Heart left ventricle (tissue), 16 donors: ENCODE data around the gene SMIM5. TPM values are rescaled to one million over a fixed set of nuclear protein-coding genes. Genes with fewer than 3 reads are reported as not detected.

Experiments used
- ATAC-seq, 4 donors: fragments of 200-7000 bp; cut with Tn5 transposase; one replicate each; pipeline ENCODE4 v1.9.1; 2020 to 2022; ENCODE audit warnings: moderate library complexity in 4 of 4, mild to moderate bottlenecking in 3 of 4, moderate number of reproducible peaks in 1 of 4
- DNase-seq, 5 donors: peaks; one replicate each; pipeline ENCODE4 v3.0.0-alpha.2; 2020
- H3K27ac ChIP-seq, 12 donors: fragments of 200-600 bp; sonication (generic) in 4 of 12; one replicate each; pipeline versions ENCODE4 v1.5.0 to v1.8.0; 2016 to 2022; ENCODE audit warnings: mild to moderate bottlenecking in 2 of 12
- H3K27me3 ChIP-seq, 9 donors: fragments of 200-600 bp; sonication (generic) in 2 of 9; one replicate each; pipeline versions ENCODE4 v1.5.1 to v1.8.0; 2016 to 2022; ENCODE audit warnings: mild to moderate bottlenecking in 3 of 9
- H3K36me3 ChIP-seq, 9 donors: fragments of 200-600 bp; sonication (generic) in 2 of 9; one replicate each; pipeline versions ENCODE4 v1.5.0 to v1.8.0; 2018 to 2022; ENCODE audit warnings: mild to moderate bottlenecking in 2 of 9
- H3K4me1 ChIP-seq, 12 donors: fragments of 200-600 bp; sonication (generic) in 4 of 12; one replicate each; pipeline versions ENCODE4 v1.5.0 to v1.8.0; 2016 to 2022; ENCODE audit warnings: mild to moderate bottlenecking in 3 of 12
- H3K4me3 ChIP-seq, 12 donors: fragments of 200-600 bp; sonication (generic) in 4 of 12; one replicate each; pipeline versions ENCODE4 v1.5.0 to v1.8.0; 2017 to 2022; ENCODE audit warnings: mild to moderate bottlenecking in 9 of 12, moderate library complexity in 4 of 12
- H3K9me3 ChIP-seq, 12 donors: fragments of 200-600 bp; sonication (generic) in 4 of 12; one replicate each; pipeline versions ENCODE4 v1.5.0 to v1.8.0; 2016 to 2022; ENCODE audit warnings: mild to moderate bottlenecking in 1 of 12
- CTCF ChIP-seq, 12 donors: fragments of 200-600 bp; sonication (generic) in 4 of 12; IDR thresholded peaks; one replicate each; pipeline versions ENCODE4 v1.5.0 to v1.8.0; 2018 to 2022; ENCODE audit warnings: antibody characterized with exemption in 12 of 12, mild to moderate bottlenecking in 5 of 12
- POLR2A ChIP-seq, 2 donors: fragments of 450-650 bp; IDR thresholded peaks; one replicate each; pipeline ENCODE4 v1.6.1; 2017; ENCODE audit warnings: antibody characterized with exemption in 2 of 2, mild to moderate bottlenecking in 2 of 2, moderate library complexity in 2 of 2
- WGBS, 4 donors: extraction: QIAGEN DNeasy Blood & Tissue Kit in 2 of 4; methylation state at CpG; one replicate each; pipeline versions ENCODE4 v1.1.5 to v1.1.7; 2013 to 2018; 5-methylcytosine and 5-hydroxymethylcytosine counted together
- intact Hi-C, 10 donors: fragments of 100-400 bp; cut with DNase I; formaldehyde crosslinking; loops; one replicate each; pipeline versions ENCODE4 v1.11.1 to v1.14.2; 2022
- polyA plus RNA-seq, 2 donors: library from polyadenylated mRNA; stranded (reverse); fragments of 200-250 nt; gene quantifications; one replicate each; pipeline ENCODE4 v1.2.3, GENCODE V29; 2013
- total RNA-seq, 9 donors: library from RNA; depleted of rRNA in 2 of 9; stranded (reverse); fragments of >200 nt in 2 of 9; fragmentation: NEBNext Ultra II Directional in 3 of 9; extraction: Animal tissue kit (Norgen Biotek cat#: 25700) in 3 of 9; gene quantifications; one replicate each; pipeline versions ENCODE4 v1.1.0 to v1.2.4, GENCODE V29; 2016 to 2023
- donor health status: ischemic (EF 13 %, LVEDD 7.1; RV severe dilation, severe dysfunction).
- donor health status: healthy with polysubstance abuse.
- donor health status: DM: no; HTN: yes; CAD: no.
- donor health status: DM: no; HTN: no; CAD: no.
- donor health status: ischemic (EF 25% LVEDD 6.9; RV normal size, moderate dysfunction).
- donor health status: ischemic (EF 25% LVEDD 5.7; RV mildly dilated, moderate dysfunction).
- donor health status: healthy.
- donor health status: DM: yes; HTN: yes; CAD: no.
- donor health status: ischemic (EF 35%, LVEDD 5.7; RV mildly dilated, moderate dysfunction).
- donor health status: nonischemic (EF 11% LVEDD 7.7; RV severe dilation, severe dysfunction).
- donor health status: DM: yes; HTN: yes; CAD: no.
- donor health status: PGD.
- donor health status: ischemic (EF 29% LVEDD 5.4; RV normal size, mild dysfunction).
- donor health status: nonischemic (EF 23%, LVEDD 6.1; RV moderate dilation, normal function).

The SMIM5 gene
- total and polyA plus RNA-seq, 11 donors, result 1.8 to 18.2 (median 6.8) TPM

DNA sequence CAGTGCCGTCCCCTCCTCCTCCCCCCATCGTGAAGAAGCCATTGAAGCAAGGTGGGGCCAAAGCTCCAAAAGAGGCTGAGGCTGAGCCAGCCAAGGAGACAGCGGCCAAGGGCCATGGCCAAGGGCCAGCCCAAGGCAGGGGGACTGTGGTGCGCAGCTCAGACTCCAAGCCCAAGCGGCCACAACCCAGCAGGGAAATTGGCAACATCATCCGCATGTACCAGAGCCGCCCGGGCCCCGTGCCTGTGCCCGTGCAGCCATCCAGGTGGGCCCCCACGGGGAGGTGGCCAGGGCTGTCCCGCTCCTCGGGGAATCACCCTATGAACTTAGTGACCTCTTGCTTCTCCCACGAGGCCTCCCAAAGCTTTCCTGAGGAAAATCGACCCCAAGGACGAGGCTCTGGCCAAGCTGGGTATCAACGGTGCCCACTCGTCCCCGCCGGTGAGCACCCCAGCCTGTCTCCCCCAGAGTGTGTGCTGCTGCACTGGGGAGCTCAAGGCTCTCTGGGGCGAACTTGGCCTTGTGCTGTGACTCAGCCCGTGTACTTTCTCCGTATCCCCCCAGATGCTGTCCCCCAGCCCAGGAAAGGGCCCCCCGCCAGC lies 16.6 kb upstream of the SMIM5 start:
- no peak for TF ChIP-seq CTCF (IDR thresholded peaks at IDR 0.05)
- intact Hi-C loops, result no loop called here
- no peaks in the 10 kb centered on the region for H3K4me1 ChIP-seq
- 92 to 98% (median 92%) methylated on average over 19 to 24 of the region's 24 CpGs for WGBS, 4 donors
- peak in 1 of 5 donors; percentile 51 for DNase-seq
- no peak overlapping the region for H3K27ac ChIP-seq
- no peak overlapping the region for H3K4me3 ChIP-seq
- no peak for ATAC-seq
- H3K27me3 ChIP-seq, result no peaks in the 10 kb centered on the region
- H3K9me3 ChIP-seq, result no peaks in the 10 kb centered on the region
- H3K36me3 ChIP-seq, result peaks cover 0 to 98% (median 78%) of the 10 kb centered on the region in 9 donors

- H3K36me3 ChIP-seq, result peaks cover 0 to 98% (median 78%) of the 10 kb centered on the region in 9 donors
- ATAC-seq, result no peak
- intact Hi-C loops, result no loop called here
- H3K4me1 ChIP-seq, result no peaks in the 10 kb centered on the region
- H3K27me3 ChIP-seq, result no peaks in the 10 kb centered on the region
- H3K4me3 ChIP-seq, result no peak overlapping the region
- H3K9me3 ChIP-seq, result no peaks in the 10 kb centered on the region
- TF ChIP-seq CTCF (IDR thresholded peaks at IDR 0.05) (no peak), POLR2A (IDR thresholded peaks at IDR 0.05) (no peak)
- 90 to 96% (median 95%) methylated on average over 15 to 16 of the region's 16 CpGs for WGBS, 4 donors
- no peak overlapping the region for H3K27ac ChIP-seq
- DNase-seq, result peak in 1 of 5 donors; percentile 40
Observed at GRCh38 chr17:75617218-75617617, 16.0 kb upstream of the SMIM5 start.

- DNase-seq, result no peak
- Histone ChIP-seq H3K36me3 (peaks cover 0 to 97% (median 74%) of the 10 kb centered on the region in 9 donors), H3K4me3 (no peak overlapping the region), H3K27ac (no peak overlapping the region), H3K9me3 (no peaks in the 10 kb centered on the region), H3K4me1 (no peaks in the 10 kb centered on the region), H3K27me3 (no peaks in the 10 kb centered on the region)
- TF ChIP-seq POLR2A (IDR thresholded peaks at IDR 0.05), result no peak
- no peak for TF ChIP-seq CTCF (IDR thresholded peaks at IDR 0.05)
- no peak for ATAC-seq
- WGBS, 4 donors, result 88 to 98% (median 92%) methylated on average over 10 to 11 of the region's 11 CpGs
- intact Hi-C loops, result no loop called here
Observed at GRCh38 chr17:75617675-75618074, 15.6 kb upstream of the SMIM5 start.

DNA sequence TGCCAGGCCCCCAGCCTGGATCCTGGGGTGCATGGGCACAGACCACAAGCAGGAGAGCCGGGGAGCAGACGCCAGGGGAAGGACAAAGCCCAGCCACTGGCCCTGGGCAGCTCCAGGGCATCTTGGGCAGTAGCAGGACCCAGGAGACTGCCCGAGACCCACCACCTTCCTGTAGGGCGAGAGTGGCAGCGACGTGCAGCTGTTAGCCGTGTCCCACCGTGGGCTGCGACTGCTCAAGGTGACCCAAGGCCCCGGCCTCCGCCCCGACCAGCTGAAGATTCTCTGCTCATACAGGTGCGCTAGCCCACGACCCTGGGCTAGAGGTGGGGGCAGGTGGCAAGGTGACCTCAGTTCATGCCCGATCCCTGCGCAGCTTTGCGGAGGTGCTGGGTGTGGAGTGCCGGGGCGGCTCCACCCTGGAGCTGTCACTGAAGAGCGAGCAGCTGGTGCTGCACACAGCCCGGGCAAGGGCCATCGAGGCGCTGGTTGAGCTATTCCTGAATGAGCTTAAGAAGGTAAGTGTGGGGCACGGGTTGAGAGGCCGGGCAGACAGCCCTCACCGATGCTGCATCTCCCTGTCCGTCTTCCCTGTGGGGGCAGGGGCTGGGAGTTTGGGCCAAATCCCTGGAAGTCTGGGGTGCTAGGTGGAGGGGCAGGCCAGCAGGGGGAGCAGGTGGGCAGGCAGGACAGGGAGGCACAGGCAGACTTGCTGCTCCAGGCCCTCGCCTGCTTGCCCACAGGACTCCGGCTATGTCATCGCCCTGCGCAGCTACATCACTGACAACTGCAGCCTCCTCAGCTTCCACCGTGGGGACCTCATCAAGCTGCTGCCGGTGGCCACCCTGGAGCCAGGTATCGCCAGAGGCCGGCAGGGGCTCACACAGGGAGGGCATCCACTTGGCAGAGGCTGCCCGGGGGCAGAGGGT lies 13.5 kb upstream of the SMIM5 start:
- ATAC-seq, result peak in 2 of 4 donors; percentile 16 to 27
- DNase-seq, result peak in 1 of 5 donors; percentile 67
- no peaks in the 10 kb centered on the region for H3K9me3 ChIP-seq
- intact Hi-C loops, result no loop called here
- H3K36me3 ChIP-seq, result peaks cover 0 to 92% (median 62%) of the 10 kb centered on the region in 9 donors
- H3K27ac ChIP-seq, result no peak overlapping the region
- WGBS, 4 donors, result 80 to 89% (median 84%) methylated on average over 9 to 36 of the region's 36 CpGs
- no peaks in the 10 kb centered on the region for H3K4me1 ChIP-seq
- no peak overlapping the region for H3K4me3 ChIP-seq
- TF ChIP-seq POLR2A (IDR thresholded peaks at IDR 0.05) (no peak), CTCF (IDR thresholded peaks at IDR 0.05) (peak in 10 of 12 donors; percentile 10 to 47 (median 34))
- no peaks in the 10 kb centered on the region for H3K27me3 ChIP-seq
